Stimulated activated CD8-positive, alpha-beta memory T cell treated with anti-CD3 and anti-CD28 coated beads, Interleukin-15, amount 100 ng/mL, for 1 hour (primary cell): Measurements from ENCODE around the gene GOLGA1.
"Not testable (repeated sequence)": the region's sequence is repeated elsewhere in the genome, so short reads cannot be mapped to it uniquely, and the experiment has no call there.

Experiments used
- DNase-seq: peaks from one replicate; pipeline ENCODE4 v3.0.0-alpha.2; 2020; ENCODE audit warnings: low read depth

The GOLGA1 gene

DNA sequence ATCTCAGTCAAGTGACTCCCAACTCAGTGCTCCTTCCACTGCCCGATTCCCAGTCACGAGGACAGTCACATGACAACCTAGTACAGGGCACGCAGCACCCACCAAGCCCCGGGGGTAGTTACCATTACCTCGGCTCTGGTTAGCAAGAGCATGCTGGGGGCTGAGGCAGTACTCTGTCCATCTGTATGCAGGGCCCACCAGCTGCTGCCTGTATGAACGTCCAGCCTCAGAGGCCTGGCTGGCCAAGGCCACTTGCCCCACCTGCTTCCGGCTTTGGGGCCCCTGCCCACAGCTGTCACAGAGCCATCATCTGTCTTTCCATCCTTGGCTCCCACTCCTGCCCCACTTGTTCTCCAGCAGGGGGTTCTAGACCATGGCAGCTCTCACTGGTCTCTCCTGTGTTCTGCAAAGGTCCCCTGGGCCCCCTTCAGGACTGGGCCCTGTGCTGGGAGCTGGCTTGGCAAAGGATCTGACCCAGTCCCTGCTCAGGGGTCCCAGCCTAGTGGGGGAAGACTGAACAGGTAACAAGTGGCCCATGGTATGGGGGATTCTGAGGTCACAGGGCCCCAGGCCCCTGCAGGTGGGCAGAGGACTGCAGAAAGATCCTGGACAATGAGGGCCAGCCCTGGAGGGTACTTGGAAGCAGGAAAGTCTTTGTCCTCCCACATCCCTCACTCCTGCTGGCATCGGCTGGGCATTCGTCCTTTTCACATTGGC lies 82.4 kb downstream of the GOLGA1 start:
- DNase-seq = no peak

DNA sequence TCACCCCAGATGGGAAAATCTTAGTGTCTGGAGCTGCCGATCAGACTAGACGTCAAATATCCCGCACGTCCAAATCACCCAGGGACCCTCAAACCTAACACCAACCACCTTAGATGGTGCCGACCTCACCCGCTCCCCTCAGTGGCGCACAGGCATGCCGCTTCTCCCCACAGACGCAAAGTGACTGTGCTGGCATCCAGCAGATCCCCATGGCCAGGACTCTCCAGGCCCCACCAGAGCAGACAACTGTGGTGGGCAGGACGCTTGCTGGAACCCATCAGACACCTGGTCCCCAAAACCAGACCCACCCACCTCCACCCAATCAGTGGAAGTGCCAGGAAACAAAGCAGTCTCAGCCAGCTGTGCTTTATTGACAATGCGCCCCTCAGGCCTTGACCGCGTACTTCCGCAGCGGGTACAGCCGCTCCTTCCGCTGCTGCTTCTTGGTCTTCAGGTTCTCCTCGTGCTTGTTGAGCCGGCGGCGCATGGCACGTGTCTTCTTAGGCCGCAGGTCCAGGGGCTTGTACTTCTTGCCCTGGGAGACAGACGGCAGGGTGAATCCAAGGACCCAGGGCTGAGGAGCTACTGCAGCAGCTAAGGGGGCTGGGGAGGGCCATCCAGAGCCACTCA lies 83.2 kb downstream of the GOLGA1 start:
- DNase-seq = no peak

DNA sequence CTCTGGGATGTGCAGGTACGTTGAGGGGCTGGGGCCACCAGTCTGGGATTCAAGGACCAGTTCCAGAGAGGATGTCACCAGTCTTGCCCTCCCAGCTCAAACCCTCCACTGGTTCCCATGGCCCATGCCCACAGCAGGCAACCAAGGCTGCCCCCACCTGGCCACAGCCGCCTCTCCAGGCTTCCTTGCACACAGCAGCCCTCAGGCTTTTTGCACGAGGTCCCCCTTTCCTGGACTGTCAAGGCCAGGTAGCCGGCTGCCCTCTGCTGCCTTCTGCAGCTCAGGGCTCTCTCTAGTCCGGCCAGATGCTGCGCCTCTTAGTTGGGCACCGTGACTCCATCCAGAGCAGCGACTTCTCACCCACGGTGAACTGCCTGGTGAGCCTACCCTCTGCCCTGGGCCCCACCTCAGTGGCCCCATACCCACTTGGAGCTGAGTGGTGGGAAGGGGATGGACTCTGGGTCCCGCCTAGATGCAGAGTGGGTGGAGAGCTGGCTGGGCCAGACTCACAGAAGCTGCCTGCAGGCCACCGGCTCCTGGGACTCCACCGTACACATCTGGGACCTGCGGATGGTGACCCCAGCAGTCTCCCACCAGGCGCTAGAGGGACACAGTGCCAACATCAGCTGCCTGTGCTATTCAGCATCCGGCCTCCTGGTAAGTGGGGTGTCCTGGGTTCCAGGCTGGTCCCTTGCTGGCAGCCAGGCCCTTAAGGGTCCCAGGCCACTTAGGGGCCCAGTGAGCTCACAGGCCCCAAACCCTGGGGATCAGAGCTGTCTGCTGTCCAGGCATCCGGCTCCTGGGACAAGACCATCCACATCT lies 84.7 kb downstream of the GOLGA1 start:
- no peak for DNase-seq

DNA sequence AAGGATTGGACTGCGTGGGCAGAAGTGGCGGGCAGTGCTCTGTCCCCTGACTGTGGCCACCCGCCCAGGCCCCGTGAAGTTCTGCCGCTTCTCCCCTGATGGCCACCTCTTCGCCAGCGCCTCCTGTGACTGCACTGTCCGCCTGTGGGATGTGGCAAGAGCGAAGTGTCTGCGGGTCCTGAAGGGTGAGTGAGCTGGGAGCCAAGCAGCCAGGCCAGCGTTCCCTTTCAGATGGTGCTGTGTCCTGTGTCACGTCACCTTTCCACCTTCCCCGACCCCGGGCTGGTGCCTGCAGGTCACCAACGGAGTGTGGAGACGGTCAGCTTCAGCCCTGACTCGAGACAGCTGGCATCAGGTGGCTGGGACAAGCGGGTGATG lies 85.3 kb downstream of the GOLGA1 start:
- DNase-seq = no peak

DNA sequence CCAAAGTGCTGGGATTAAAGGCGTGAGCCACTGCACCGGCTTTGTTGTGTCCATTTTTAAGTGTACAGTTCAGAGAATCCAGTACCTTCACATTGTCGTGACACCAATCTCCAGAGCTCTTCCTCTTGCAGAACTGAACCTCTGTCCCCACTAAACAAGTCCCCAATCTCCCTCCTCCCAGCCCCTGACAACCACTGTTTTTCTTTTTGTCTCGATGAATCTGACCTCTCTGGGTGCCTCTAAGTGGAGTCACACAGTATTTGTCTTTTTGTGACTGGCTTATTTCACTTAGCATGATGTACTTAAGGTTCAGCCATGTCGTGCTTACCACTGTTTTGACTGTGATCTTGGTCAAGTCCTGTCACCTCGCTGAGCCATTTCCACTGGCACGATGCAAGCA lies 86.1 kb downstream of the GOLGA1 start:
- no peak for DNase-seq

DNA sequence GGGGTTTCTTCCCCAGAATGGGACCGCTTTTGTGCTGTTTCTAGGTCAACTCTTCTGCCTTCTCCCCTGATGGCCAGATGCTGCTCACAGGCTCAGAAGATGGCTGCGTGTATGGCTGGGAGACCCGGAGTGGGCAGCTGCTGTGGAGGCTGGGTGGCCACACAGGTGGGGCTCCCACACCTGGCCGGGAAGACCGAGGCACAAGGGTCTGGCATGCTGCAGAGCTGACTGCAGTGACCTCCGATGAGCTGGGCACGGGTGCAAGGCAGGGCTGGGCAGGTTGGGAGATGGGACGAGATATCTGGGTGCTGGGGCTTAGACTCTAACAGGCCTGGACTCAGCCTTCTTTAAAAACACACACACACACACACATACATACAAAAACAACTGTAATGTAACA lies 86.7 kb downstream of the GOLGA1 start:
- DNase-seq = no peak

DNA sequence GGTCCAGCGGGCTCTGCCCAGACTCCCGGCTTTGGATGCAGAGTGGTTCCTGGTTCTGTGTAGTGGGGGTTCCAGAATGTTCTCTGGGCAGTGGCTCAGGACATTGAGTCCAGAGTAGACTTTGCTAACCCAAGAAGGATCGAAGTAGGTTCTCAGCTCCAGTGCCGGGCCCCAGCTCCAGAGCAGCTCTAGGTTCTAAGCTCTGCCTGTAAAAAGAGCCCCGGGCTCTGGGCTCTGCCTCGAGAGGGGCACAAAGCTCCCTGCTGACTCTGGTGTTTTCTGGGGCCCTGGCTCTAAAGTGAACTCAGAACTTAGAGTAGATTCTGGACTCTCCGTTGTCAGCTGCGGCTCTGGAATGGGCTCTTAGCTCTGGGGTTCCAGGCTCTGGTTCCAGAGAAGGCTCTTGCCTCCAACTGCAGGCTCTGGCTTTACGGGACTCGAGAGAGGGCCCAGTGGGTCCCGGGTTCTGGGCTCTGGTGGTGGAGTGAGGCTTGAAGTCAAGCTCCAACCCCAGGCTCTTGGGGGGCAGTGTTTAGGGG lies 87.2 kb downstream of the GOLGA1 start:
- DNase-seq = no peak

DNA sequence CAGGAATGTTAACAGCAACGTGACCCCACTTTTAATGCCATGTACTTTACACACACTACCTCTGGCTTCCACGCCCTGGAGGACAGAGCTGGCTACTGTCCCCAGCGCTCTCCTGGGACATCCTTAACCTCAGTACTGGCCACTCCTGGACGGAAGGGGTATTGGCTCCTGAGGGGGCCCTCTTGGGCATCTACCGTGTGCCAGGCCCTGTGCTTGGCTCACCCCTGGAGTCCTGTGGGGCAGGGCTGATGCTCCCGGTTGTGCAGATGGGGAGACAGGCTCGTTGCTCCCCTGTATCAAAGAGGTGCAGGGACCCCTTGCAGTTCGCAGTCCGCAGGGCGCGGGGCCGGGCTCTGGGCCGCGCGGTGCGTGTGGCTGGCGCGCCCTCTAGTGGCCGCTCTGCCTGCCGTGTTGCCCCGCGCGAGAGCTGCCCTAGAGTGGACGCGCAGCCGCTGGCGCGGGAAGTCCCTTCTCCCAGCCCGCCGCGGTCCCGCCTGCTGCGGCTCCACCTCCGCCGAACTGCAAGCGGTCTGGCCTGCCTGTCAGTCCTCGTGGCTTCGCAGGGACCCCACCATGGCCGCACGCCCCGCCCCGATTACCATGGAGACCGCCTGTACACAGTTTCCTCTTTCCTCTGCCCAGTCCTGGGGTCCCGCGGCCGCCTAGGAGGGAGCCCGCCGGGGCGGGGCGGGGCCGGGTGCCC lies 87.9 kb downstream of the GOLGA1 start, which contains the start of gene WDR38:
TSS of gene WDR38 (plus strand) at position 632 of the 703 bp plus-strand sequence. CDS start 72 bp downstream, outside the sequence.
- no peak for DNase-seq

DNA sequence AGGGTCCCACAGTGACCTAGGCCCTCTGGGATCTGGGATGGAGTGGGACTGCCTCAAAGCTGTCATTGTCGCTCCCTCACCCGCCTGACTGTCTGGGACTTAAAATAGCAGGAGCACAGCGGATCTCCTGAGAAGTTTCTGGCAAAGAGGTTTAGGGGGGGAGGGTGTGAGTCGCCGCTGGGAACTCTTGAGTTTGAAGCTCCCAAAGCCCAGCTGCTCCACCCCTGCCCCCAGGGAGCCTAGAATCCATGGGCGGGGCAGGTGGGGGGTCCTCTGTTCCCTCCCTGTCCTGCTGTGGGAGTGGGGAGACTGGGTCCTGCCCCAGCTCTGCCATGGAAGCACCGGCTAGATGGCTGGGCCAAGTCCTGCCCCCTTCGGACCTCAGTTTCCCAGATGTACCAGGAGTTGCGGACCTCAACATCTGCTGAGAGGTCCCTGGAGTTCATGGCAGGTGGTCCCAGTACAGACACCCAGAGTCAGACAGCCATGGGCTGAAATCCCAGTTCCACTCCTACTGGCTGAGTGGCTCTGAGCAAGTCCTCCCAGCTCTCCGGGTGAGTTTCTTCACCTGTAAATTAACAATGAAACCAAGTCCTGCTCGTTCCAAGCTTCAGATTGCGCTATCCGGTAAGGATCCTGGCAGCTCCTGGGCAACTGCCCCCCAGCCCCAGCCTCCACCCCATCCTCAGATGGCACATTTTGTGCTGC lies 88.6 kb downstream of the GOLGA1 start:
- no peak for DNase-seq

DNA sequence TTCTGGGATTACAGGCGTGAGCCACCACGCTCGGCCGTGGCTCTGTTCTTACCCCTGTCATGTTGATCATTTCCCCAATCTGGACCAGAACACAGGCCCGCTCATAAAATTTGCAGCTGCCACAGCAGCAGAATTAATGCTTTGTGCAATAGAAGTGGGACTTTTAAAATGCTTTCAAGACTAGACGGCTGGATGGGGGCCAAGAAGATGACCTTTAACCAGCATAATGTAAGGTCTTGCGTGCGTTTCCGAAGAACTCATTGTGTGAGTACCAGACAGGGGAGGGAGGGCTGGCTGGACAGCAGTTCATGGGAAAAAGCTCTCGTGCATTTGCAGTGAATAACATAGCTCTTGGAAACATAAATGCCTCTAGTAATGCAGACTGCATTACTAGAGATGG lies 91.1 kb downstream of the GOLGA1 start:
- no peak for DNase-seq

DNA sequence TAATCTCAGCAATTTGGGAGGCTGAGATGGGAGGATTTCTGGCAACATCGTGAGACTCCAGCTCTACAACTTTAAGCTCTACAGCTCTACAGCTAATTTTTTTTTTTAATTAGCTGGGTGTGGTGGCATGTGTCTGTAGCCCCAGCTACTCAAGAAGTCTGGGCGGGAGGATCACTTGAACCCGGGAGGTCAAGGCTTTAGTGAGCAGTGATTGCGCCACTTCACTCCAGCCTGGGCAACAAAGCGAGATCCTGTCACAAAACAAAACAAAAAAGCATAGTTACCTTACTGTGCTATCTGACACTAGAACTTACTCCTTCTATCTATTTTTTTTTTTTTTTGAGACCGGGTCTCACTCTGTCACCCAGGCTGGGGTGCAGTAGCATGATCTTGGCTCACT lies 93.9 kb downstream of the GOLGA1 start:
- no peak for DNase-seq

DNA sequence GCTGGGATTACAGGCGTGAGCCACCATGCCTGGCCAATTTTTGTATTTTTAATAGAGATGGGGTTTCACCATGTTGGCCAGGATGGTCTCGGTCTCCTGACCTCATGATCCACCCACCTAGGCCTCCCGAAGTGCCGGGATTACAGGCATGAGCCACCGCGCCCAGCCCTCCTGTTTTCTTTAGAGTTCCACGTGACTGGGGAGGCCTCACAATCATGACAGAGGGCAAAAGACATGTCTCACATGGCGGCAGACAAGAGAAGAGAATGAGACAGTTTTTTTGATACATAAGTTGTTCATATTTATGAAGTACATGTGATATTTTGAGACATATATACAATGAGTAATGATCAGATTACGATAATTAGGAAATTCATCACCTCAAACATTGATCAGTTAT lies 94.4 kb downstream of the GOLGA1 start:
- not testable (repeated sequence) for DNase-seq

DNA sequence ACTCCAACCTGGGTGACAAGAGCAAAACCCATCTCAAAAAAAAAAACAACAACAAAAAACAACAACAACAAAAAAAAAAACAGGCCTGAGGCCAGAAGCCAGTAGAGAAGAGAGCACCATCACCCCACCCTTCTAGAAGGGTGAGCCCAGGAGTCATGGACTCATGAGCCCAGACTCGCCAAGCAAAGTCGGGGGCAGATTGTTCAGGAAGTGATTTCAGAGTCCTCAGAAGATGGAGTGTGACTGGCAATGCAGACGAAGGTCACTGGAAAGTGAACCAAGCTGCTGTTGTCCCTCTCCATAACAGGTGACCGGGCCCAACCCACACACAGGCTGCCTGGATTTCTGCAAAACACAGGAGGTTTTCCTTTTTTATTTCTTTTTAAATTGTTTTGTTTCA lies 96.6 kb downstream of the GOLGA1 start:
- DNase-seq = no peak

DNA sequence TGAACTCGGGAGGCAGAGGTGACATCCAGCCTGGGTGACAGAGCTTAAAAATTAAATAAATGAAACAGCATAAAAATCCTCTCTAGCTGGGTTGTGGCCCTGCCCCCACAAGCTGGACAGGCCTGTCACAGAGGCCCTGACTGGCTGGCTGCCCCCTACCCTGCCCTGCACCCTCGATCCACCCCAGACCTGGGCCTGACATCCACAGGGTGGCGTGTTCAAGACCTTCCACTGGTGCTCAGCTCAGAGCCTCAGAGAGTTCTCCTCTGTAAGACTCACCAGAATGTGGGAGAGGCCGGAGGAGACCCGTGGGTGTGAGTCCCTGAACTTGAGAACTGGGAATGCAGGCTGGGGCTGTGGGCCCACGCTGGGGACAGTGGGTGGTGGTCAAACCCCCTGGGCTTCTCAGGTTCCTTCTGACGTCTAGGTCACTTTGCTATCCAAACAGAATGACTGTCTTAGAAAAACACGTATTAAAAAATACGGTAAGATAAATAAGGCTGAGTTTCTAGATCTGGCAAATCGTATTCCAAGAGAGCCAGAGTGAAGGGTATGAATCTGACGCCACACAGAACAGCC lies 97.3 kb downstream of the GOLGA1 start:
- no peak for DNase-seq

DNA sequence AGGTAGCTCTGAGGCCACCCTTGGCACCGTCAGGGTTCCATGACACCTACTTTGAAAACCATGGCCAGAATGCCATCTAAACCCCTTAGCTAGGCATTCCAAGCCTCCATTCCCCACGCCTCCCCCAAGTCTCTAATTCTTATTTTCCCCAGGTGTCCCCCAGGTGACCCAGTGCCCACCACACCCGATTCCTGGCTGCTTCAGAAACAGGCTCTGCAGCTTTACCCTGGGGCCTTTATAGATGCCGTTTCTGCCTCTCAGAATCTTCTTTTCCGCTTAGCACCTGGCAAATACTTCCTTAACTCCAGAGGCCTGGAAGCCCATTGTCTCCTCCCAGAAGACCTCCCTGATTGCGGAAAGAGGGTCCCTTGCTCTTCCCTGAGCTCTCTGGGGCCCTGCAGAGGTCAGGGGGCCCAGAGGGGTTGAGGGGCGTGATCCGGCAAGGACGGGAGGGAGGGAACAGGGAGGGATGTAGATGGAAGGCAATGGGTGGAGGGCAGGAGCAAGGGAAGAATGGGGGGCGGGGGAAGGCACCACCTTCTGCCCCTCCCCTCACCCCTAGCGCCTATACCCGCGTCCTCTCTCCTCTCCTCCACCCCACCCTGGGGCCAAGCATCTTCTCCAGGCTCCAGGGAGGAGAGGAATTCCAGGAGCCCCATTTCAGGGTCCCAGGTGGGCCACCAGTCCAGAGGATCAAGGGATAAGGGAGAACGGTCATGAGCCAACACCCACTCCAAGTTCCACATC lies 99.6 kb downstream of the GOLGA1 start:
- DNase-seq = no peak

DNA sequence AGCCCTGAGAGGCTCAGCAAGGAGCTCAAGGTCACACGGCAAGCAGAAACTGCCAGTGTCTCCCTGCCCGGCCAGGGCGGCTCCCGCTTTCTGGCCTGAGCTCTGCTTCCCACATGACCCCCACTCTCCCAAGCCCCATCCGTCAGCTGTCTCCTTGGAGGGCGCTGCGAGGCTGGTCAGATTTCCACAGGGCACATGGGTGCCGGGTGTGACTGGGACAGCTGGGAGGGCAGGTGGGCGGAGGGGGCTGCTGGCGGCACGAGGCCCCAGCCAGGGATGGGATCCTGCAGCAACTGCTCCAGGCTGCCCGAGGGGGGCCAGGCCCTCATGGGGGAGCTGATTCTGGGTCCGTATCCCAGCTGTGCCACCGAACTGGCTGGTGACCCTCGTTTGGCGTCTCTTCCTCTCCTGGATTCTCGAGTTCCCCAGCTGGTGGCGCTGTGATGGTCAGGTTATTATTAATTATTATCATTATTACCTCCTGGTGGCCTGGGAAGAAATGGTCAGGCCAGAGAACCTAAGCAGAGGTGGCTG lies 100.5 kb downstream of the GOLGA1 start:
- no peak for DNase-seq

DNA sequence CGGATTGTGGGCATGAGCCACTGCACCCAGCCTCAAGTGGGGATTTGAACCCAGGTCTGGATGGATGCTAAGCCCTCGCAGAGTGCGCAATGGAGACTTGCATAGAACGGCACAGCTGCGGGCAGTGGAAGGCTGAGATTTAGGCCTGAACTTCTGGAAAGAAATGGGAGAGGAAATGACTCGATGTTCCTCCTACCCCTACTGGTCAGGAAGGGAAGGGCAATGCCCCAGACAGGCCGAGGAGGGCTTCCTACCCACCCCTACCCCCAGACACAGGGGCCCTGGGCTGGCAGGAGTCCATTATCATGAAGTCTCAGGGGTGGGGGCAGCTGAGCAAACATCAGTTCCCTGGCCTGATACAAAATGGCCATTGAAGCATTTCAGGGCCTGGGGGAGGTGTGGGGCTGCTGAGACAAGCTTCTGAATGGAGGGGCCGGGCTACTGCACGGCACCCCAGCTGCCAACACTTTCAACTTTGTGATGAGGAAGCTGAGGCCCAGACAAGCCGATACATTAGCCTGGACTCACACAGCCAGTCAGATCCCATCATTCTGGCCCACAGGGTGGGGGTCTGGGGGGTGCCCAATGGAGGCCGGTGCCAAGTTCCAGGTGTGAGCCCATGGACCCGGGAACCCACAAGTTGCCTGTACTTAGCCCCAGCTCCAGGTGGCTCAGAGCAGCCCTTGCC lies 101.1 kb downstream of the GOLGA1 start:
- no peak for DNase-seq

DNA sequence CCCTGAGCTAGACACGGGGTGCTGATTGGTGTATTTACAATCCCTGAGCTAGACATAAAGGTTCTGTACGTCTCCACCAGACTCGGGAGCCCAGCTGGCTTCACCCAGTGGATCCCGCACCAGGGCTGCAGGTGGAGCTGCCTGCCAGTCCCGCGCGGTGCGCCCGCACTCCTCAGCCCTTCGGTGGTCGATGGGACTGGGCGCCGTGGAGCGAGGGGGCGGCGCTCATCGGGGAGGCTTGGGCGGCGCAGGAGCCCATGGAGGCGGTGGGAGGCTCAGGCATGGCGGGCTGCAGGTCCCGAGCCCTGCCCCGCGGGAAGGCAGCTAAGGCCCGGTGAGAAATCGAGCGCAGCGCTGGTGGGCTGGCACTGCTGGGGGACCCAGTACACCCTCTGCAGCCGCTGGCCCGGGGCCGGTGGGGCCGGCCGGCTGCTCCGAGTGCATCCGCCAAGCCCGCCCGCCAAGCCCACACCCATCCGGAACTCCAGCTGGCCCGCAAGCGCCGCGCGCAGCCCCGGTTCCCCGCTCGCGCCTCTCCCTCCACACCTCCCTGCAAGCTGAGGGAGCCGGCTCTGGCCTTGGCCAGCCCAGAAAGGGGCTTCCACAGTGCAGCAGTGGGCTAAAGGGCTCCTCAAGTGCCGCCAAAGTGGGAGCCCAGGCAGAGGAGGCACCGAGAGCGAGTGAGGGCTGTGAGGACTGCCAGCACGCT lies 102.2 kb downstream of the GOLGA1 start:
- not testable (repeated sequence) for DNase-seq

DNA sequence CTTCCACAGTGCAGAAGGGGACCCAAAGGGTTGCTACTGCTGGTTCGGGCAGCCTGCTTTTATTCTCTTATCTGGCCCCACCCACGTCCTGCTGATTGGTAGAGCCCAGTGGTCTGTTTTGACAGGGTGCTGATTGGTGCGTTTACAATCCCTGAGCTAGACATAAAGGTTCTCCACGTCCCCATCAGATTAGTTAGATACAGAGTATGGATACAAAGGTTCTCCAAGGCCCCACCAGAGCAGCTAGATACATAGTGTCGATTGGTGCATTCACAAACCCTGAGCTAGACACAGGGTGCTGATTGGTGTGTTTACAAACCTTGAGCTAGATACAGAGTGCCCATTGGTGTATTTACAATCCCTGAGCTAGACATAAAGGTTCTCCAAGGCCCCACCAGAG lies 102.8 kb downstream of the GOLGA1 start:
- not testable (repeated sequence) for DNase-seq
